NCI-H2107 (cell line): ENCODE results near the gene ECT2L.

Experiments used
- DNase-seq: peaks from one replicate; lab custom pipeline; 2025; lab: John Stamatoyannopoulos, UW

Gene ECT2L

DNA sequence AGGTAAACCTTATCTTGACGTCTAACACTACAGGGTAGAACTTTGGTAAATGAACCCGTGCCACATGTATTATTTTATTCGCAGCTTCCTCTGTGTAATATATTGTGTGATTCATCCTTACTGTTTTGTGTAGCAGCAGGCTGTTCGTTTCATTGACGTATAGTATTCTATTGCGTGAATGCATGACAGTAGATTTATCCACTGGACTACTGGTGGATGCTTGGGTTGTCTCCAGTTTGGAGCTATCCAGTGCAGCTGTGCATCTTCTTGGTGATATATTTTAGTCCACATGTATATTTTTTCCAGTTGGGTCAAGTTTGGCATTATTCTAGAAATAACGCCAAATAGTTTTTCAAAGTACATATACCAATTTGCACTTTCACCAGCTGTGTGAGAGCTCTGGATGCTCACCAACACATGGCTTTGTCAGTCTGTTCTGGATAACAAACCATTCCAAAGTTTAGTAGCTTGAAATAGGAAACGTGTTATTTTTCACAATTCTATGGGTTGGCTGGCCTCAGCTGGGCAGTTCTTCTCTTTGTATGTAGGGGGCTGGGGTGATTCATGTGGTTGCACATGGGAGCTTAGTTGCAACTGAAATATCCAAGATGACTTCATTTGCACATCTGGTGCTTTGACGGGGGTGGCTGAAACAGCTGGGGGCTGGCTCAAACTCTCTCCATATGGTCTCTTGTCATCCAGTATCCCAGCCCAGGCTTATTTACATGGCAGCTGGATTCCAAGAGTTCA is 9.3 kb downstream of the ECT2L start:
- no peak for DNase-seq

DNA sequence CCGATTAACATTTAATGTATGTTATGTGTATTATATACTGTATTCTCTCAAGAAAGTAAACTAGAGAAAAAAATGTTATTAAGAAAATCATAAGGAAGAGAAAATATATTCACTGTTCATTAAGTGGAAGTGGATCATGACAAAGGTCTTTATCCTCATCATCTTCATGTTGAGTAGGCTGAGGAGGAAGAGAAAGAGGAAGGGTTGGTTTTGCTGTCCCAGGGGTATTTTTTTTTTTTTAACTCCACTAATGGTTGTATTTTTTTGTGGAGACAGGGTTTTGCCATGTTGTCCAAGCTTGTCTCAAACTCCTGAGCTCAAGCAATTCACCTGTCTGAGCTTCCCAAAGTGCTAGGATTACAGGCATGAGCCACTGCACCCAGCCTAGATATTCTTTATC is 11.0 kb downstream of the ECT2L start:
- DNase-seq = no peak

DNA sequence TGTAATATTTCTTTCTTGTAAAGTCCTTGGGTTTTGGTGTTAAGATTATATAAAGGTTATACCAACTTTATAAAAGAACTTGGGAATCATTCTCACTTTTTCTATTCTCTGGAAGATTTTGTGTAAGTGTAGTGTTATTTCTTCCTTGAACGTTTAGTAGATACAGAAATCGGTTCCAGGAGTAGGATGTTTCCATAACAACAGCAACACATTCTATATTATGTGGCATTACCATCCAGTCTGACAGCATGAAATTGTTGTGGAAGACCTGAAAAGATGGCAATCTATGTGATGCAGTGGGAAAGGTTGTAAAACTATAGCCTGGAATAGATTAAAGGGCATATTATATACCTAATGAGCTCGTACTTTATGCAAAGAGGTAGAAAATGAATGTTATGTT is 13.8 kb downstream of the ECT2L start:
- DNase-seq = no peak

DNA sequence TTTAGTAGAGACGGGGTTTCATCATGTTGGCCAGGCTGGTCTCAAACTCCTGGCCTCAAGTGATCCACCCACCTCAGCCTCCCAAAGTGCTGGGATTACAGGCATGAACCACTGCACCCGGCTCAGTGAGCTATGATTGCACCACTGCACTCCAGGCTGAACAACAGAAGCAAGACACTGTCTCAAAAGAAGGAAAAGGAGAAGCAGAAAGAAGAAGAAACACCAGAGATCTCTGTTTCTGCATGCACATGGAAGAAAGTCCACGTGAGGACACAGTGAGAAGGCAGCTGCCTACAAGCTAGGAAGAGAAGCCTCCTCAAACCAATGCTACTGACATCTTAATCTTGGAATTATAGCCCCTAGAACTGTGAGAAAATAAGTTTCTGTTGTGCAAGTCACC is 16.0 kb downstream of the ECT2L start:
- no peak for DNase-seq

DNA sequence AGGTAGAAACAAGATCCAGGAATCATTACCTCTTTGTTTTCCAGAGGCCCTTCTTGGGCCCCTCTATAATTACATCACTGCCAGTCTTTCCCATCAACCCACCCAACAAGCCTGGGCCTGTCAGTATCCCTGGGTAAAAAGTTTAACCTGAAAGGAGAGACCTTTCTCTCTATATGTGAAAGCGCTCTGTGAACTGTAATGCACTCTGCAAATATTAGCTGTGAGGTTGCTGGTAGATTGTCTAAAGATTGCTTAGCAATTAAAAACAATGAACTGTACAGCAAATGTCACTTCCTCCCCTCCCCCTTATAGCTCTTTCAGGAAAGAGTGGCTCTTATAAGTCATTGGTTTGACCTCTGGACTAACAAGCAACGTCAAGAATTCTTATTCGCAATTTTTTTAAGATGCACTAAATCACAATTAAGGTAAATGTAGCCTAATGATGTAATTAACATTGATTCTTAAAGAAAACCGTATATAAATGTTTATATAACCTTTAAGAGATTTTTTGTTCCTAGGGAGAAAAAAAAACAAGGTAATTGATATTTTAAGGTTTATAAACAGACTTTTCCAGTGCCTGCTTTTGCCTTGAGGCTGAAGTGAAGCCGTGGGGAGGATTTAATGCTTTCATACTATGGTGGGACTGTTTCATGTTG is 18.4 kb downstream of the ECT2L start:
- no peak for DNase-seq

DNA sequence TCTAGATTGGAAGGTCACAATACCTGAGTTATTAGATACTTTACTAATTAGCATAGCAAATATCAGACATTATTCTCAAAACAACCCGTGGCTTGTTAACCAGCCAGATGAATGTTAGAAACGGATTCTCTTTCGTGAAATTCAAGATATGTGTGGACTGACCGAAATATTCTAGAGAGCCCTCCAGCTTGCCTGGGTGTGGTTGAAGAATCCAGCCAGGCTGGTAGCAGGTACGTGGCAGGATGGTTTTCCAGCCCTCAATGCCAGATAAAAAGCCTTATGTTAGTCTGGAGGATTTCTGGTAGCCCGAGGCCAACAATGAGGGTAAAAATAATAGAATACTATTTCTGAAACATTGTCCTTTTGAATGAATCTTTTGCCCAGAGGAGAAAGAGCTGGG is 19.3 kb downstream of the ECT2L start:
- DNase-seq = no peak

DNA sequence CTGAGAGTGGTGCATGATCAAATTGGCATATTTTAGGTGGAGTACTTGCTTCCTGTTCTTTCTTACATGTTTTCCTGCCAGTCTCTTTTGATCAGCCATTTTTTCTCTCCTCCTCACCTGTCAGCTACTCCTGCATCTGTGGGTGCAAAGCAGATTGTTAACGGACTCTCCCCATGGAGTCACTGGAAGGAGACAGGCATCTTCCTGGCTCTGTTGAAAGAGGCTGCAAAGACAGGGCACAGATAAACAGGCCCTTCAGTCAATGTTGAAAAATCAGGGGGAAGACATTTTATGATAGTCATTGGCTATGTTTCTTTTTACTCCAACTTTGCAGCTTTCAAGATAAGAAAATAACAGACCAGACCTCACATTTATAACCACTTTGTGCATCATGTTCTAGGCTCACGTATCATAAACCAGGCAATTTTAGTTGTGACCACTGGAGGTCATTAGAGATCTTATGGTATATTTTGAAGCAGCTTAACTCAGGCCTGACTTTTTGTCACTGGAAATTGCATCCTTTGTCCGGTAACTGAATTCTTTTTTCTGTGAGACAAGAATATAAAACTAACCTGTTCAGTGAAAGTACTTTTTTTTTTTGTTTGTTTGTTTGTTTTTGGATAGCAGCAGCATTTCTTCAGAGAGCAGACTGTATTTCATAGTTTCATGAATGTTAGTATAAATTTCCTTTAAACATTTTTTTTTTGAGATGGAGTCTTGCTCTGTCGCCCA is 20.1 kb downstream of the ECT2L start:
- DNase-seq = peak; percentile 12

DNA sequence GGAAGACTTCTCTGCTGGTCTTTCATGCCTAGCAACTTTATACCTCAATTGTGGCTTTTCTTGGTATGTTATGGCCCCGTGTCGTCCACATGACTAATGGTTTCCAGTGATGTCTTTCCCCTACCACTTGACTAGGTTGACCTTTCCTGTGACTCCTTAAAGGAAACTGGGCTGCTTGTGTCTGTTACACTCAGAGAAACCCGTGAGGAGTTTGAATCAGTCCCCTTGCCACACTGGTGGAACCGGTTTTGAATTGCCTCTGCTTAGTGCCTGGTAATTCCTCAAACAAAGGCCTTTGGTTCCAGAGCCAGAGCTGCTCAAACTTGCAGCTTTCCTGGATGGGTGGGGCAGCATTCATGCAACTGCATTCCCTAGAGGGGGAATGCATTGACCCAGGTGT is 21.9 kb downstream of the ECT2L start:
- peak; percentile 19 for DNase-seq

DNA sequence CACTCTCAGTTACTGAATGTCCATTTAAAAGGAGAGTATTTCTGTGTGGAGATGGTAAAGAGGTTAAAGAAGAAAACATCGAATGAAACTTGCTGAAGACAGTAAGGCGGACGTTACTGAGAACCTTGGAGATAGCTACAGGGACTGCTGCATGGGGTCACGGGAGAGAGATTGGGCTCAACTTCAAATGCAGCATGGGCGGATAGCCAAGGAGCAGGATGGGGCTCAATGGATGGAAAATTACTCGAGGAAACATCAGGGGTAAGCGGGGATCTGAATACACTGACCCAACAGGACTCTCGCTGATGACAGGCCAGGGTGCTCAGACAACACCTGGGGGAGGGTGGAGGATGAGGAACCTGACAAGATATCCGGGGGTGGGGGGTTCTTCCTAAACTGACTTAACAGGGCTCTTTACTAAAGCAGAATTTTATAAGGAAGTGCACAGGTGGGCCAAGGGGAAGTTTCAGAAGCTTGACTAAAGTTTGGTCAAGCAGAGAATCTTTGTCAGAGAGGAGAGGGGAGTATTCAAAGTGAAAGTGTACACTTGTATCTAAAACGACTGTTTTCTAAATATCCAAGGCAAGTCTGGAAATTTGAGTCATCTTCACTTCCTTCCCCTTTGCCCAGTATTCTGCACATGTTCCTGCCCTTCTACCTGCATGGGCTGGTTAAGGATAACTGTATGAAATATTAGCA is 22.8 kb downstream of the ECT2L start:
- DNase-seq = no peak

DNA sequence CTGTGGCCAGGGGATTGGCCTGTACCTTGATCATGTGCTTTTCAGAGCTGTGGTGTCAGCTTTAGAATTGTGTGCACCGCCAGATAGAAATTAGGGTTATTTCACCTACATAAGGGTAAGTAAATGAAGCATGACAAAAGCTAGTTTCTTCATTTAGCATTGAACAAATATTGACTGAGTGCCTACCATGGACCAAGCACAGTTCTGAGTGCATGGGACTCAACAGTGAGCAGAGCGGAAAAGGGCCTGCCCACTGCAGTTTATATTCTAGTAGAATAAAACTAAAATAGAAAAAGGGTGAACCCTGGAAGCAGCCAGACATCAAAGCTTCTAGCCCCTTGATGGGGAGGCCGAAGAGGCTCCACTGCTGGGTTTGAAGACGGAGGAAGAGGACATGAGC is 25.6 kb downstream of the ECT2L start:
- DNase-seq = no peak

DNA sequence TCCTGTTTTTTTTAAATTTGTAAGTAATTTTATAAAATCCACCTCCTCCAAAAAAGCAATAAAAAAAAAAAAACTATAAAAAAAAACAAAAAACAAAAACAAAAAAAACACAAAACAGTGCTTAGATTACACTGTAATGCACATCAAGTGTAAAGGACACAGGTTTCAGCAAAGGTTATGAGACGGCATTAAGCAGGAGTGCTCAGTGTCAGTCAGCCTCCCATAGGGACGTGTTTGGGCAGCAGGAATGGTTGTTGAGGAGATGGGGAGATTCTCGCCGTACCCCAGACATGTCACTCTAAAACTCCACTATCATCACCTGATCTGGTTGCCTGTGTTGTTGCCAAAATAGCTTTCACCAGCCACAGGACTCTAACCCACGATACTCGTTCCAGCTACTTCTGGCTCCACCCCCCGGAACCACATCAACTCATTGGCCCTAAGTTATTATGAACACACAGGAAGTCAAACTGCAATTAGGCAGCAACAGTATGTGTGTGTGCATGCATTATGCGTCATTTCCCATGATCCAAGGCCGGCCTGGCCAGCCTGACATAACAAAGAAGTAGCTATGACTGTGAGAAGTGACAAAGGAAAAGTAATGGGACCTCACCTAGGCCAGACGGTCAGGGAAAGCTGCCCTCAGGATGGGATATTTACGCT is 28.7 kb downstream of the ECT2L start:
- no peak for DNase-seq

DNA sequence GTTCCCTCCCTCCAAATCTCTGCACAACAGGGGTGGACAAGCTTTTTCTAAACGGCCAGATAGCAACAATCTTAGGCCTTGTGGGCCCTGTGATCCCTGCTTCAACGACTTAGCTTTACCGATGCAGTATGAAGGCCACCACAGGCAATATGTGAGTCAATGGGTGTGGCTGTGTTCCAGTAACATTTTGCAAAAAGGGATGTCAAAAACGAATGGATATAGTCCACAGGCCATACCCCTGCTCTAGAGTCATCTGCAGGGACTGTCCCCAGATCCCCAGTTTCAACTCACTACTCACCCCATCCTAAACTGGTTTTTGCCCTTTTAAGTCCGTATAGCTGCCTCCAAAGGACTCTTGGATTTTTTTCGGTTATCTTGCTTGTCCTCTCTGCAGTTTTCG is 34.4 kb downstream of the ECT2L start:
- DNase-seq = no peak

DNA sequence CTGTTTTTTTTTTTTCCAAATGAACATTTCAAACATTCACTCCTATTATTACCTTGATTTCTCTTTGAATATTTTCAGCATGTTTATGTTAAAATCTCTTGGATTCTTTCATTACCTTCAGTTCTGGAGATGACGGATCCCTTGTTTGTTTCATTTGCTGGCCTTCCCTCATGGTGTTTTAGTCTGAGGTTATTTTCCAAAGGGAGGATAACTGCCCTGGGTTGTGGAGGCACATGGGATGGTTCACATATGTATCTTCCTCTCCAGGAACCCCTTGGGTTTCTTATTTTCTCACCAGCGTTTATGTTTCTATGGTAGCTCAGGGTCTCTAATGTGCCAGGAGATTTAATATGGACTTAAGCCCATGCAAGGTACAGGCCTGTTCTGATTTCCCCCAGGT is 36.3 kb downstream of the ECT2L start:
- no peak for DNase-seq

DNA sequence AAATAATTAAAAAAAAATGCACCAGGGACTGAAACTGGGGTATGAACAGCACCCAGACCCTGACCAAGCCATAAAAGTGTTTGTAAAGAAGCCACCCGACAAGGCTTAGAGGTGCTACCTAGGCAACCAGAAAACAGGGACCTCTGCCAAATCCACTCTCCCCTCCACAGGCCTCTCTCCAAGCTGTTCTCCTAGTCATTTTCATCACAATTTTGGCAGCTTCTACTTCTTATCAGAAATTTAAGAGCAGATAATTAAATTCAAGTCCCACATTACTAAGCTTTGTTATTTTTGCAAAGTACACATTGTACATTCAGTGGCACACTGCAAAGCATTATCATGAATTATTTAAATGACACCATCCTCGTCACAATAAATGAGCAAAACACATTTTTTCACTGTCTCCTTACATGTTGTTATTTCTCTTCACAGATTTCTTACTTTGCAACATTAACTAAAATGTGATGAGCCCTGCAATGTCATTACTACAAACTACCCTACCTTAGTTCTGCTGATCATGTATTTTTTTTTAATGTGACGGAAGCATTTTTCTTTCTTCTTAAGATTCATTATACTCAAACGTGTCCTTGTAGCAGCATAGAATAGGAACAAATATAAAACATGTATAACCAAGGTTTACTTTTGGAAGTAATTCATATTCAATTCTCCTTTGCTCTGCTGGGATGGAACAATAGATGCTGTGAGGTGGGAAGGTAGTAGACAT is 38.1 kb downstream of the ECT2L start:
- no peak for DNase-seq

DNA sequence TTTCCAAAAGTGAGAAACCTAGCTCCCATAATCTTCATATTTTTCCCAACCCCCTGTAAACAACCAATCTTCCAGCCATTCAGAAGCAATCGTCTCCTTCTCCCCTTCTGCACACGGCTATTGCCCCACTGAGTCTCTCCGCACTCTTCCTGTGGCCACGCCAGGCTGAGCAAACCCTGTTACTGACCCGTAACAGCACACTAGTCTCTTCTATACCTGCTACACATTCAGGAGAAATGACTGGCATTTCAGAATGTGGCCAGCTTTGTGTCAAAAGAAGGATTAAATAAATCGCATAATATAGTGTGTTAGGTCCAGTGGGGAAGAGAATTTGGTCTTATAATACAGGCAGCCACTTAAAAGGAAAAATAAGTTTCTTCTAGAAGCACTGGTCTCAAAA is 41.4 kb downstream of the ECT2L start:
- DNase-seq = no peak

DNA sequence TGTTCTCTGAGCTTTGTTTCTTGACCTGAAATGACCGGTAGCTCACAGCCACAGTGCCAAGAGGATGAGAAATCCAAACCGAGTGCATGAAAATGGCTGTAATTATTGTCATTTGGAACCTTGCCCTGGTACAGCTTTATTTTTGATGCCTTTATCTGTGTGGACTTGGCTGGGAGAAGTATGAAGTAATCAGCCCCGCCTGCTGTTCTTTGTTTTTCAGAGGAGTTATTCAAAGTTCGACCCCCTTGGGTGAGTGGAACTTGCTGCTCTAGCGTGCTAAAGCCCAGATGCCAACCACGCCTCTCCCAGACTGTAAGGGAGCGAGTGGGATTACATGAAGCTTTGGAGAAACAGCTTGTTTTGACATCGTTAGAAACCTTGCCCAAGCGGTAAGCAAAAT is 48.3 kb downstream of the ECT2L start:
- no peak for DNase-seq

DNA sequence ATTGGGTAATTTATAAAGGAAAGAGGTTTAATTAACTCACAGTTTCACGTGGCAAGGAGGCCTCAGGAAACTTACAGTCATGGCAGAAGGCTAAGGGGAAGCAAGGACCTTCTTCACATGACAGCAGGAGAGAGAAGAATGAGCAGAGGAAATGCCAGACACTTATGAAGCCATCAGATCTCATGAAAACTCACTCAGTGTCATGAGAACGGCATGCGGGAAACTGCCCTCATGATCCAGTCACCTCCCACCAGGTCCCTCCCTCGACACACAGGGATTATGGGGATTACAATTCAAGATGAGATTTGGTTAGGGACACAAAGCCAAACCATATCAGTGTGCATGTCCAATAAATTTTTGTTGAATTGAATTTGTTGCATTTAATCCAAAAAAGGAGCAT is 52.0 kb downstream of the ECT2L start:
- no peak for DNase-seq

DNA sequence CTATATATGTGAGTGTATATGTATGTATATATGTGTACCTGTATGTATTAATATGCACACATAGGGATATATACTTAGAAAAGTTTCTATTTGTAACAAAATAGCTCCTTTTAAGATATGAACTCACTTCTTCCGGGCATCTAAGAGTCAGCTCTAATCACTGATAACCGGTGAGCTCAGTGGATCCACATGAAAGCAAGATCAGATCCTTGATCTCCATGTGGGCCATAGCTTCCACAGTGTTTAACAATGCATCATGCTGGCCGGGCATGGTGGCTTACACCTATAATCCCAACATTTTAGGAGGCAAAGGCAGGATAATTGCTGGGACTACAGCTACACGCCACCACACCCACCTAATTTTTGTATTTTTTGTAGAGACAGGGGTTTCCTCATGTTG is 52.6 kb downstream of the ECT2L start:
- DNase-seq = no peak

DNA sequence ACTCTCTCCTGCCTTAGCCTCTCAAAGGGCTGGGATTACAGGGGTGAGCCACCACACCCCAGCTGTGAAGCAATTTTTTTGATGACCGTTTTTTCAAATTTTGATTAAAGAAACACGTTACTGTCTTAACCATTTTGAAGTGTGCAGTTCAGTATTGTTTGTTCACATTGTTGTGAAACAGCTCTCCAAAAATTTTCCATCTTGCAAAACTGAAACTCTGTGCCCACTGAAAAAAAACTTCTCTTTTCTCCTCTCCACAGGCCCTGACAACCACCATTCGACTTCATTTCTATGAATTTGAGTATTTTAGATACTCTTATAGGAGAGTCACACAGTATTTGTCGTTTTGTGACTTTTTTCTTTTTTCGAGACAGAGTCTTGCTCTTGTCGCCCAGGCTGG is 53.9 kb downstream of the ECT2L start:
- DNase-seq = no peak

DNA sequence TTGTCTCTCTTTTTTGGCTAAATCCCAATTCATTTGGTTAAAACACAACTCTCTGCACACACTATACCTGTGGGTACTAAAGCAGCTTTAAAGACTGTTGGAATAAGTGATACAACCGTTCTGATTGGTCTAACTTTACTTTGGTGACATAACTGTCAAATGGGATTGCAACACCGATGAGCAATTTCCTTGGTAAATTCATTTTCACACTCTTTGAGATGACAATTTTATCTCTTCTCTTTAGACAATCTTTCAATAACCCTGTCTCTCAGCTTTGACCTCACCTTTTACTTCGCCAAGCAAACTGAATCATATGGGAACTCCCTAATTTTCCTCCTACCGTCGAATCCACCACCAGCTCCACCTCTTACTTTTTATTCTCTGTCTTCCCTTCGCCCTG is 60.8 kb downstream of the ECT2L start:
- DNase-seq = no peak

DNA sequence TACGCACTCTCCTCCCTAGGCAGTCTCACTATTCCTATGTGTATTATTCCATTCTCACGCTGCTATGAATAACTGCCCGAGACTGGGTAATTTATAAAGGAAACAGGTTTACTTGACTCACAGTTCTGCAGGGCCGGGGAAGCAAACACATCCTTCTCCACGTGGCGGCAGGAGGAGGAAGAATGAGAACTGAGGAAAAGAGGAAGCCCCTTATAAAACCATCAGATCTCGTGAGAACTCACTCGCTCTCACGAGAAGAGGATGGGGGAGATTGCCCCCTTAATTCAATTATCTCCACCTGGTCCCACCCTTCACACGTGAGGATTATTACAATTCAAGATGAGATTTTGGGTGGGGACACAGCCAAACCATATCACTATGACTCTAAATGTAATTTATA is 61.9 kb downstream of the ECT2L start:
- DNase-seq = no peak

DNA sequence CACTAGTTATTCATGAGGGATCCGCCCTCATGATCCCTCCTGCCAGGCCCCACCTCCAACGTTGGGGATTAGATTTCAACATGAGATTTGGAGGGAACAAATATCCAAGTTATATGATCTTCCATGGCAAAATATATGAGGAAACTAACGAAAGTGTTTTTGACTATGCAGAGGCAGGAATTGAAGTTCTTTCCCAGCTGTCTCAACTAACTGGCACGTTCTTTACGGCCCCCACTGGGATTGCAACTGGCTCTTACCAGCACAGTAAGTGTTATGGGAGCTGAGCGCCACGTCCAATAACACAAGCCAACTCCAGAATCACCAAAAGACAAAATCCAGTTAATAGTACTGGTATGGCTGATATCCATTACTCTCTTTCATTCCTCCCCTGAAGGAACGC is 66.6 kb downstream of the ECT2L start:
- no peak for DNase-seq
